Measurements from ENCODE around the gene CAMSAP3. TPM values are rescaled to one million over a fixed set of nuclear protein-coding genes. Genes with fewer than 3 reads are reported as not detected.

The CAMSAP3 gene
- total and polyA plus RNA-seq, 5 experiments from 2014 or later, result 0.20 to 2.2 (median 0.78) TPM; not detected in 1

- no peak for ATAC-seq
- Mint-ChIP-seq H3K27ac (no peak overlapping the region), H3K4me1 (no peaks in the 10 kb centered on the region), H3K36me3 (no peaks in the 10 kb centered on the region), H3K27me3 (peaks cover 0 to 9% (median under 1%) of the 10 kb centered on the region in 5 donors), H3K4me3 (no peak overlapping the region), H3K9me3 (no peaks in the 10 kb centered on the region)
- DNase-seq, result no peak
- POLR2A ChIA-PET, result no interaction called here
Measured at GRCh38 chr19:7582446-7582845, 13.2 kb upstream of the CAMSAP3 start.

GRCh38 chr19:7589822-7590221 lies 5.8 kb upstream of the CAMSAP3 start:
- H3K36me3 Mint-ChIP-seq, result no peaks in the 10 kb centered on the region
- DNase-seq, result no peak
- peaks cover 0 to 2% (median 0%) of the 10 kb centered on the region in 4 donors for H3K4me1 Mint-ChIP-seq
- no peak overlapping the region for H3K27ac Mint-ChIP-seq
- no peak overlapping the region for H3K4me3 Mint-ChIP-seq
- ATAC-seq, result no peak
- H3K27me3 Mint-ChIP-seq, result peaks cover 0 to 20% (median 15%) of the 10 kb centered on the region in 5 donors
- POLR2A ChIA-PET, result interaction anchor here (0.5 kb wide), 1 partner anchor 186 kb away, joined by 4 read pairs; no protein-coding TSS in a partner anchor
- no peaks in the 10 kb centered on the region for H3K9me3 Mint-ChIP-seq

- no peaks in the 10 kb centered on the region for H3K9me3 Mint-ChIP-seq
- no peak overlapping the region for H3K4me3 Mint-ChIP-seq
- DNase-seq (no peak), ATAC-seq (no peak)
- peaks cover 3 to 23% (median 18%) of the 10 kb centered on the region in 5 donors for H3K27me3 Mint-ChIP-seq
- H3K4me1 Mint-ChIP-seq, result peaks cover 0 to 4% (median 2%) of the 10 kb centered on the region in 4 donors
- POLR2A ChIA-PET, result interaction anchor here (0.5 kb wide), 1 partner anchor 186 kb away, joined by 4 read pairs; no protein-coding TSS in a partner anchor
- no peaks in the 10 kb centered on the region for H3K36me3 Mint-ChIP-seq
- no peak overlapping the region for H3K27ac Mint-ChIP-seq
Measured at GRCh38 chr19:7590256-7590655, 5.4 kb upstream of the CAMSAP3 start.

DNA sequence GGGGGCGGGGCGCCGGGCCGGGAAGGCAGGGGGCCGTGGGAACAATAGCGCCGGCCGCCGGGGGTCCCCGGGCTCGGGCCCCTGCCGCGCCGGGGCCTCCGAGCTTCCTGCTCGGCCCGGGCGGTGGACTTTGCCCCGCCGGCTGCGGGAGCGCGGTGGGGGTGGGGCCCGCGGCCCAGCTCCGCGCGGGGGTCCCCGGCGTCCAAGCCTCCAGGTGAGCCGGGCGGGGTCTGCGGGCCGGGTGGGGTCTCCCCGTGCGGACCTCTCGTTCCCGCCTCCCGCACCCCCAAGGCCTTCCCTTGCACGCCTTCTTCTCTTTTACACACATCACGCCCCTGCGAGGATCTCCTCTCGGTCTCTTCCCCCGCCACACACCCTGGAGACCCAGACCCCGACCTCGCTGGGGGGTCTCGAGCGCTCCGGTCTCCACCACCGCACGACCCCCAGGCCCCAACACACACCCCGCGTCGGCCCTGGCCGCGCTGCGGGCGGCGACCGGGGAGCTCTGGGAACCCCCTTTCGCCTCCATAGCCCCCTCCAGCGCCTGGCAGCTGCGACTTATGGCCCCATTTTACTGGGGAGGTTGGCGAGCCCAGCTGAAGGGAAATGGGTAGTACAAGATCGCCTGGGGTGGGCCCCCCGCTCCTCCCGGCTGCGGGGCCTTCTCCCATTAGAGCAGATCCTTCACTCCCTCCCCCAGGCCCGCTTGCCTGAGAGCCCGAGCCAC lies 711 bp downstream of the CAMSAP3 start:
- H3K4me3 Mint-ChIP-seq, result peak overlapping the region; percentile 40 to 86 (median 68)
- ATAC-seq, result peak; percentile 2 to 8
- POLR2A ChIA-PET, result interaction anchor here (1.4 kb wide), 1 partner anchor 31 kb away, joined by 3 read pairs; no protein-coding TSS in a partner anchor

GRCh38 chr19:7597689-7598088 lies 2.0 kb downstream of the CAMSAP3 start:
- no peak for ATAC-seq
- POLR2A ChIA-PET, result interaction anchor here (0.9 kb wide), 1 partner anchor 228 kb away, joined by 8 read pairs; no protein-coding TSS in a partner anchor

More for the DNA sequence above, 711 bp downstream of the CAMSAP3 start:
- peak in 1 of 10 donors; percentile 11 for DNase-seq
- H3K27me3 Mint-ChIP-seq, result peaks cover 13 to 51% (median 35%) of the 10 kb centered on the region in 5 donors
- no peaks in the 10 kb centered on the region for H3K9me3 Mint-ChIP-seq
- H3K36me3 Mint-ChIP-seq, result peaks cover 0 to 3% (median 0%) of the 10 kb centered on the region in 3 donors
- H3K27ac Mint-ChIP-seq, result no peak overlapping the region
- peaks cover 4 to 8% (median 6%) of the 10 kb centered on the region in 4 donors for H3K4me1 Mint-ChIP-seq

GRCh38 chr19:7598180-7598579 lies 2.5 kb downstream of the CAMSAP3 start:
- Mint-ChIP-seq H3K27me3 (peaks cover 18 to 60% (median 37%) of the 10 kb centered on the region in 5 donors), H3K4me1 (peaks cover 4 to 10% (median 6%) of the 10 kb centered on the region in 4 donors), H3K4me3 (peak overlapping the region in 4 of 10 donors; percentile 10 to 48 (median 15)), H3K36me3 (peaks cover 0 to 3% (median 0%) of the 10 kb centered on the region in 3 donors), H3K9me3 (no peaks in the 10 kb centered on the region), H3K27ac (no peak overlapping the region)
- ATAC-seq, result no peak
- no peak for DNase-seq
- POLR2A ChIA-PET, result interaction anchor here (0.5 to 0.9 kb wide), 2 partner anchors 227 to 727 kb away, joined by 3 to 8 read pairs; no protein-coding TSS in a partner anchor

More at GRCh38 chr19:7597689-7598088, 2.0 kb downstream of the CAMSAP3 start:
- Mint-ChIP-seq H3K27me3 (peaks cover 18 to 60% (median 37%) of the 10 kb centered on the region in 5 donors), H3K27ac (peak overlapping the region in 1 of 10 donors; percentile 13), H3K4me1 (peaks cover 4 to 10% (median 6%) of the 10 kb centered on the region in 4 donors), H3K4me3 (peak overlapping the region in 6 of 10 donors; percentile 10 to 56 (median 32)), H3K9me3 (no peaks in the 10 kb centered on the region), H3K36me3 (peaks cover 0 to 3% (median 0%) of the 10 kb centered on the region in 3 donors)
- no peak for DNase-seq

GRCh38 chr19:7600721-7601120 lies 5.1 kb downstream of the CAMSAP3 start:
- no peak for DNase-seq
- POLR2A ChIA-PET, result no interaction called here
- no peak overlapping the region for H3K27ac Mint-ChIP-seq

DNA sequence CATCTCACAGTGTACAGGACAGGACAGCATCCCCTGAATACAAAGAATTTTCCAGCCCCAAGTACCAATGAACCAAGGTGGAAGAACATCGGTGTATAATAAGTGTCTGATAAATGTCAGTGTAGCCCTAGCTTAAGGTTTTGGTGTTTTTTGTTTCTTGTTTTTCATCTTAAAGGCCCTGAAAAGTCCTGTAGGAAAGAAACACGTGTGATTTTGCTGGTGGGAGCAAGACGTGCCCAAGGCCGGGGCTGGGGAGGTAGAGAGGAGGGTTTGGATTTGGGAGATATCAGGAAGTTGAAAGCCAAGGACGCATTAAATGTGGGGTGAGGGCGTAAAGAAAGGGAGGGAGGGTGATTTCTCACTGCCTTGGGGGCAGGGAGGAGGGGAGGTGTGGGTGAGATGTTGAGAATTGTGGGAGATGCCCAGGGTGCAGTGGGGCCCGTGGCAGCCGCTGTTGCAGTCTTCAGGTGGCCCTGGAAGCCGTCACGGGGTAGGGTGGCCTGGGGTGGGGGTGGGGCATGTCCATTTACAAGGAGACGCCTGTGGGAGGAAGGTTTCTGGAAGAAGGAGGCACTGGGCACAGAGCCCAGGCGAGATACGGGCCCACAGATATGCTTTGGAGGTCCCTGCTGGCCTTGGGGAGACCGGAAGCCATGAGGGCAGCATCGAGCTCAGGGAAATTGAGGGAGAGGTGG lies 6.7 kb downstream of the CAMSAP3 start:
- H3K4me3 Mint-ChIP-seq, result no peak overlapping the region
- H3K27me3 Mint-ChIP-seq, result peaks cover 14 to 50% (median 20%) of the 10 kb centered on the region in 5 donors
- no peak overlapping the region for H3K27ac Mint-ChIP-seq
- POLR2A ChIA-PET, result no interaction called here
- ATAC-seq, result no peak
- peaks cover 0 to 3% (median 0%) of the 10 kb centered on the region in 3 donors for H3K36me3 Mint-ChIP-seq
- DNase-seq, result no peak
- H3K4me1 Mint-ChIP-seq, result peaks cover 0 to 12% (median 4%) of the 10 kb centered on the region in 4 donors
- H3K9me3 Mint-ChIP-seq, result no peaks in the 10 kb centered on the region

More at GRCh38 chr19:7600721-7601120, 5.1 kb downstream of the CAMSAP3 start:
- Mint-ChIP-seq H3K9me3 (no peaks in the 10 kb centered on the region), H3K4me3 (no peak overlapping the region), H3K36me3 (peaks cover 0 to 3% (median 0%) of the 10 kb centered on the region in 3 donors), H3K4me1 (peaks cover 0 to 14% (median 4%) of the 10 kb centered on the region in 4 donors), H3K27me3 (peaks cover 16 to 55% (median 26%) of the 10 kb centered on the region in 5 donors)
- ATAC-seq, result no peak

DNA sequence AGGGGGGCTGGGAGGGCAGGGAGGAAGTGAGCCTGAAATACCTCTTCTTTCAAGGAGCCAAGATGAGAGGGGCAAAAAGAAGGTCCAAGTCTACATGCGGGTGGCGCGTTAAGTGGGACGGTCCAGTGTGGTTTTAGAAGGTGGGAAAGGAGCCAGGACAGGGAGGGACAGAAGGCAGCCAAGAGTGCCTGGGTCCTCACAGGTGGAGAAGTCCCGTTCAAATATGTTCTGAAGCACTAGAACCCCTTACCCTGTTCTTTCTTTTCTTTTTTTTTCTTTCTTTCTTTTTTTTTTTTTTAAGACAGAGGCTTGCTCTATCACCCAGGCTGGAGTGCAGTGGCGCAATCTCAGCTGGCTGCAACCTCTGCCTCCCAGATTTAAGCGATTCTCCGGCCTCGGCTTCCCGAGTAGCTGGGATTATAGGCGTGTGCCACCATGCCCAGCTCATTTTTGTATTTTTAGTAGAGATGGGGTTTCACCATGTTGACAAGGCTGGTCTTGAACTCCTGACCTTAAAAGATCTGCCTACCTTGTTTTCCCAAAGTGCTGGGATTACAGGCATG lies 7.4 kb downstream of the CAMSAP3 start:
- no peak for ATAC-seq

GRCh38 chr19:7603919-7604318 lies 8.3 kb downstream of the CAMSAP3 start:
- Mint-ChIP-seq H3K4me3 (no peak overlapping the region), H3K9me3 (no peaks in the 10 kb centered on the region), H3K36me3 (no peaks in the 10 kb centered on the region), H3K27ac (no peak overlapping the region), H3K27me3 (peaks cover 6 to 35% (median 10%) of the 10 kb centered on the region in 5 donors), H3K4me1 (peaks cover 0 to 12% (median 3%) of the 10 kb centered on the region in 4 donors)
- POLR2A ChIA-PET, result no interaction called here
- DNase-seq (no peak), ATAC-seq (no peak)

More for the DNA sequence above, 7.4 kb downstream of the CAMSAP3 start:
- Mint-ChIP-seq H3K27ac (no peak overlapping the region), H3K4me1 (peaks cover 0 to 12% (median 4%) of the 10 kb centered on the region in 4 donors), H3K4me3 (no peak overlapping the region), H3K36me3 (peaks cover 0 to 2% (median 0%) of the 10 kb centered on the region in 3 donors), H3K9me3 (no peaks in the 10 kb centered on the region), H3K27me3 (peaks cover 12 to 44% (median 16%) of the 10 kb centered on the region in 5 donors)
- no peak for DNase-seq
- POLR2A ChIA-PET, result no interaction called here

DNA sequence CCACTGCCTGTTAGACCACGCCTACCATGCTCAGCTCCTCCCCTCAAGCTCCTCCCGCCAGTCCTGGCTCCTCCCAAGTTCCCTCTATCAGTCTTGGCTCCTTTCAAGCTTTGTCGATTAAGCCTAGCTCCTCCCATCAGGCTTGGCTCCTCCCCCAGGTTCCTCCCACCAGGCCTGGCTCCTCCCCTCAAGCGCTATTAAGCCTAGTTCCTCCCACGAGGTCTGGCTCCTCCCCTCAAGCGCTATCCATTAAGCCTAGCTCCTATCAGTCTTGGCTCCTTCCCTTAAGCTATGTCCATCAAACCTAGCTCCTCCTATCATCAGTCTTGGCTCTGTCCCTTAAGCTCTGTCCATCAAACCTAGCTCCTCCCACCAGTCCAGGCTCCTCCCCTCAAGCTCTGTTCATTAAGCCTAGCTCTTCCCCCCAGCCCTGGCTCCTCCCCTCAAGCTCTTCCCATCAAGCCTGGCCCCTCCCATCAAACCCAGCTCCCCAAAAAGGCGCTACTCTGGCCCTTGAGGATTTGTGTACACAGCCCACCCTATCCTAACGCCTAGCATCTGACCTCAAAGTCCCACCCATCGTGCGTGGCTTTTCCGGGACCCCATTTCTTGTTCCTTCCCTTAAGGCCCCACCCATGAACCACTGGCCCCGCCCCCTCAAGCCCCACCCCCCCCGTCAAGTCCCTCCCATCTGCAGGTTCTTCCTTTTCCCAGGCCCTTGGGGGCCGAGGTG lies 10.0 kb downstream of the CAMSAP3 start:
- no peak overlapping the region for H3K4me3 Mint-ChIP-seq
- H3K4me1 Mint-ChIP-seq, result peaks cover 0 to 12% (median 3%) of the 10 kb centered on the region in 4 donors
- no peak overlapping the region for H3K27ac Mint-ChIP-seq
- H3K36me3 Mint-ChIP-seq, result no peaks in the 10 kb centered on the region
- peaks cover 6 to 34% (median 10%) of the 10 kb centered on the region in 5 donors for H3K27me3 Mint-ChIP-seq
- POLR2A ChIA-PET, result interaction anchor here (0.6 kb wide), 1 partner anchor 10 kb away, joined by 3 read pairs; no protein-coding TSS in a partner anchor
- ATAC-seq, result peak; percentile 30 to 63
- peak in 3 of 10 donors; percentile 15 to 23 (median 23) for DNase-seq
- H3K9me3 Mint-ChIP-seq, result no peaks in the 10 kb centered on the region

GRCh38 chr19:7606289-7606688 lies 10.6 kb downstream of the CAMSAP3 start:
- no peak overlapping the region for H3K27ac Mint-ChIP-seq
- peaks cover 6 to 34% (median 10%) of the 10 kb centered on the region in 5 donors for H3K27me3 Mint-ChIP-seq
- DNase-seq (no peak), ATAC-seq (no peak)
- H3K9me3 Mint-ChIP-seq, result no peaks in the 10 kb centered on the region
- no peak overlapping the region for H3K4me3 Mint-ChIP-seq
- peaks cover 0 to 12% (median 3%) of the 10 kb centered on the region in 4 donors for H3K4me1 Mint-ChIP-seq
- POLR2A ChIA-PET, result no interaction called here
- no peaks in the 10 kb centered on the region for H3K36me3 Mint-ChIP-seq
